ENCODE measurements around the gene TNFAIP3. TPM values are rescaled to one million over a fixed set of nuclear protein-coding genes. Genes with fewer than 3 reads are reported as not detected.

TNFAIP3 gene
- total and polyA plus RNA-seq, 2 of the 8 experiments (the other 6 are each of a cell fraction or from before 2014, with no cell fraction given), result 1.6 to 2.0 TPM

- no peak for TF ChIP-seq TCF12 (IDR thresholded peaks at IDR 0.05; ENCODE audit: low read depth, low read length)
- no peak for TF ChIP-seq TAF7 (optimal IDR thresholded peaks at IDR 0.05; ENCODE audit: borderline replicate concordance, low read depth, low read length)
- no peak for TF ChIP-seq CEBPB (IDR thresholded peaks at IDR 0.05; ENCODE audit: low read depth, low read length)
- TF ChIP-seq SP4 (IDR thresholded peaks at IDR 0.05; ENCODE audit: low read length), result no peak
- no peak for TF ChIP-seq KDM4A (IDR thresholded peaks at IDR 0.05; ENCODE audit: low read depth, low read length, severe bottlenecking)
- TF ChIP-seq CBX8 (IDR thresholded peaks at IDR 0.05; ENCODE audit: borderline replicate concordance, low read depth, low read length), result no peak
- TF ChIP-seq, protein P1, sequence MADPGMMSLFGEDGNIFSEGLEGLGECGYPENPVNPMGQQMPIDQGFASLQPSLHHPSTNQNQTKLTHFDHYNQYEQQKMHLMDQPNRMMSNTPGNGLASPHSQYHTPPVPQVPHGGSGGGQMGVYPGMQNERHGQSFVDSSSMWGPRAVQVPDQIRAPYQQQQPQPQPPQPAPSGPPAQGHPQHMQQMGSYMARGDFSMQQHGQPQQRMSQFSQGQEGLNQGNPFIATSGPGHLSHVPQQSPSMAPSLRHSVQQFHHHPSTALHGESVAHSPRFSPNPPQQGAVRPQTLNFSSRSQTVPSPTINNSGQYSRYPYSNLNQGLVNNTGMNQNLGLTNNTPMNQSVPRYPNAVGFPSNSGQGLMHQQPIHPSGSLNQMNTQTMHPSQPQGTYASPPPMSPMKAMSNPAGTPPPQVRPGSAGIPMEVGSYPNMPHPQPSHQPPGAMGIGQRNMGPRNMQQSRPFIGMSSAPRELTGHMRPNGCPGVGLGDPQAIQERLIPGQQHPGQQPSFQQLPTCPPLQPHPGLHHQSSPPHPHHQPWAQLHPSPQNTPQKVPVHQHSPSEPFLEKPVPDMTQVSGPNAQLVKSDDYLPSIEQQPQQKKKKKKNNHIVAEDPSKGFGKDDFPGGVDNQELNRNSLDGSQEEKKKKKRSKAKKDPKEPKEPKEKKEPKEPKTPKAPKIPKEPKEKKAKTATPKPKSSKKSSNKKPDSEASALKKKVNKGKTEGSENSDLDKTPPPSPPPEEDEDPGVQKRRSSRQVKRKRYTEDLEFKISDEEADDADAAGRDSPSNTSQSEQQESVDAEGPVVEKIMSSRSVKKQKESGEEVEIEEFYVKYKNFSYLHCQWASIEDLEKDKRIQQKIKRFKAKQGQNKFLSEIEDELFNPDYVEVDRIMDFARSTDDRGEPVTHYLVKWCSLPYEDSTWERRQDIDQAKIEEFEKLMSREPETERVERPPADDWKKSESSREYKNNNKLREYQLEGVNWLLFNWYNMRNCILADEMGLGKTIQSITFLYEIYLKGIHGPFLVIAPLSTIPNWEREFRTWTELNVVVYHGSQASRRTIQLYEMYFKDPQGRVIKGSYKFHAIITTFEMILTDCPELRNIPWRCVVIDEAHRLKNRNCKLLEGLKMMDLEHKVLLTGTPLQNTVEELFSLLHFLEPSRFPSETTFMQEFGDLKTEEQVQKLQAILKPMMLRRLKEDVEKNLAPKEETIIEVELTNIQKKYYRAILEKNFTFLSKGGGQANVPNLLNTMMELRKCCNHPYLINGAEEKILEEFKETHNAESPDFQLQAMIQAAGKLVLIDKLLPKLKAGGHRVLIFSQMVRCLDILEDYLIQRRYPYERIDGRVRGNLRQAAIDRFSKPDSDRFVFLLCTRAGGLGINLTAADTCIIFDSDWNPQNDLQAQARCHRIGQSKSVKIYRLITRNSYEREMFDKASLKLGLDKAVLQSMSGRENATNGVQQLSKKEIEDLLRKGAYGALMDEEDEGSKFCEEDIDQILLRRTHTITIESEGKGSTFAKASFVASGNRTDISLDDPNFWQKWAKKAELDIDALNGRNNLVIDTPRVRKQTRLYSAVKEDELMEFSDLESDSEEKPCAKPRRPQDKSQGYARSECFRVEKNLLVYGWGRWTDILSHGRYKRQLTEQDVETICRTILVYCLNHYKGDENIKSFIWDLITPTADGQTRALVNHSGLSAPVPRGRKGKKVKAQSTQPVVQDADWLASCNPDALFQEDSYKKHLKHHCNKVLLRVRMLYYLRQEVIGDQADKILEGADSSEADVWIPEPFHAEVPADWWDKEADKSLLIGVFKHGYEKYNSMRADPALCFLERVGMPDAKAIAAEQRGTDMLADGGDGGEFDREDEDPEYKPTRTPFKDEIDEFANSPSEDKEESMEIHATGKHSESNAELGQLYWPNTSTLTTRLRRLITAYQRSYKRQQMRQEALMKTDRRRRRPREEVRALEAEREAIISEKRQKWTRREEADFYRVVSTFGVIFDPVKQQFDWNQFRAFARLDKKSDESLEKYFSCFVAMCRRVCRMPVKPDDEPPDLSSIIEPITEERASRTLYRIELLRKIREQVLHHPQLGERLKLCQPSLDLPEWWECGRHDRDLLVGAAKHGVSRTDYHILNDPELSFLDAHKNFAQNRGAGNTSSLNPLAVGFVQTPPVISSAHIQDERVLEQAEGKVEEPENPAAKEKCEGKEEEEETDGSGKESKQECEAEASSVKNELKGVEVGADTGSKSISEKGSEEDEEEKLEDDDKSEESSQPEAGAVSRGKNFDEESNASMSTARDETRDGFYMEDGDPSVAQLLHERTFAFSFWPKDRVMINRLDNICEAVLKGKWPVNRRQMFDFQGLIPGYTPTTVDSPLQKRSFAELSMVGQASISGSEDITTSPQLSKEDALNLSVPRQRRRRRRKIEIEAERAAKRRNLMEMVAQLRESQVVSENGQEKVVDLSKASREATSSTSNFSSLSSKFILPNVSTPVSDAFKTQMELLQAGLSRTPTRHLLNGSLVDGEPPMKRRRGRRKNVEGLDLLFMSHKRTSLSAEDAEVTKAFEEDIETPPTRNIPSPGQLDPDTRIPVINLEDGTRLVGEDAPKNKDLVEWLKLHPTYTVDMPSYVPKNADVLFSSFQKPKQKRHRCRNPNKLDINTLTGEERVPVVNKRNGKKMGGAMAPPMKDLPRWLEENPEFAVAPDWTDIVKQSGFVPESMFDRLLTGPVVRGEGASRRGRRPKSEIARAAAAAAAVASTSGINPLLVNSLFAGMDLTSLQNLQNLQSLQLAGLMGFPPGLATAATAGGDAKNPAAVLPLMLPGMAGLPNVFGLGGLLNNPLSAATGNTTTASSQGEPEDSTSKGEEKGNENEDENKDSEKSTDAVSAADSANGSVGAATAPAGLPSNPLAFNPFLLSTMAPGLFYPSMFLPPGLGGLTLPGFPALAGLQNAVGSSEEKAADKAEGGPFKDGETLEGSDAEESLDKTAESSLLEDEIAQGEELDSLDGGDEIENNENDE (IDR thresholded peaks at IDR 0.05; ENCODE audit: insufficient replicate concordance, low read length), result no peak
These were observed 16.9 kb upstream of the TNFAIP3 start (continued) for GRCh38 chr6:137849981-137850714.
